A549 (cell line): ENCODE data around the gene UTY.

Source experiments
- CHD2 ChIP-seq: fragments of 150-350 bp; IDR thresholded peaks from 2 replicates; pipeline ENCODE4 v1.6.1; 2014; ENCODE audit warnings: low read length; ENCODE audit not compliant: partially characterized antibody
- CTCF ChIP-seq: fragments of >200 bp; sonication (Bioruptor Twin); formaldehyde crosslinking; IDR thresholded peaks from 3 replicates; pipeline ENCODE4 v1.5.1; 2016
- ELK1 ChIP-seq: fragments of 150-350 bp; IDR thresholded peaks from 2 replicates; pipeline ENCODE4 v1.6.1; 2014; ENCODE audit warnings: low read depth, mild to moderate bottlenecking, low read length
- FOXS1 ChIP-seq: fragments of 250-450 bp; sonication (Bioruptor Pico); IDR thresholded peaks from 2 replicates; pipeline ENCODE4 v1.5.0; 2020; ENCODE audit warnings: mild to moderate bottlenecking, moderate library complexity
- HOXA7 ChIP-seq: fragments of 250-450 bp; sonication (Bioruptor Pico); IDR thresholded peaks from 2 replicates; pipeline ENCODE4 v1.5.0; 2020; ENCODE audit warnings: mild to moderate bottlenecking, moderate library complexity
- MAX ChIP-seq: IDR thresholded peaks from 2 replicates; pipeline ENCODE4 v1.6.1; 2012
- MAZ ChIP-seq: fragments of 150-350 bp; IDR thresholded peaks from 2 replicates; pipeline ENCODE4 v1.6.1; 2014; ENCODE audit warnings: antibody characterized with exemption, low read depth, low read length, borderline replicate concordance
- MYC ChIP-seq: IDR thresholded peaks from 2 replicates; pipeline ENCODE4 v1.6.1; 2012; ENCODE audit warnings: mild to moderate bottlenecking, inconsistent platforms, low read length, improper control_type of control experiment, borderline replicate concordance
- POLR2A ChIP-seq: IDR thresholded peaks from 2 replicates; pipeline ENCODE4 v1.6.1; 2012; ENCODE audit warnings: mild to moderate bottlenecking, low read length
- REST ChIP-seq: fragments of 200-600 bp; sonication (generic); IDR thresholded peaks from 2 replicates; pipeline ENCODE4 v1.6.1; 2016; ENCODE audit warnings: antibody characterized with exemption, mild to moderate bottlenecking, moderate library complexity
- RFX5 ChIP-seq: fragments of 450-650 bp; IDR thresholded peaks from 2 replicates; pipeline ENCODE4 v1.7.1; 2014; ENCODE audit warnings: antibody characterized with exemption, mild to moderate bottlenecking, moderate library complexity
- USF2 ChIP-seq: fragments of 450-650 bp; IDR thresholded peaks from 2 replicates; pipeline ENCODE4 v1.6.1; 2014; ENCODE audit warnings: antibody characterized with exemption

GRCh38 chrY:13423281-13423732, 56.5 kb downstream of the UTY start:
- TF ChIP-seq CTCF (no peak), CHD2 (no peak), ELK1 (no peak), MAX (no peak), REST (no peak), FOXS1 (CRISPR knock-in tag) (no peak), RFX5 (no peak), MAZ (no peak), HOXA7 (CRISPR knock-in tag) (no peak), POLR2A (no peak), MYC (no peak), USF2 (no peak)
